Measurements from ENCODE around the gene ELFN2. TPM values are rescaled to one million over a fixed set of nuclear protein-coding genes. Genes with fewer than 3 reads are reported as not detected.
A peak's percentile ranks its signal among the peaks of the same experiment; 100 is the strongest.
"Not testable (repeated sequence)": the region's sequence is repeated elsewhere in the genome, so short reads cannot be mapped to it uniquely, and the experiment has no call there.

ELFN2 gene
- total RNA-seq, 2 donors from 2014 or later = 0.41 to 2.0 TPM

- Mint-ChIP-seq H3K36me3 (no peaks in the 10 kb centered on the region), H3K9me3 (no peaks in the 10 kb centered on the region), H3K27ac (no peak overlapping the region)
- peak; percentile 13 to 69 for ATAC-seq
- DNase-seq (ENCODE audit: low spot score in 2 of 2) = peak in 1 of 2 donors; percentile 41
These were observed 96.9 kb downstream of the ELFN2 start for GRCh38 chr22:37330200-37331033.

GRCh38 chr22:37329238-37330140, 97.8 kb downstream of the ELFN2 start:
- H3K27ac Mint-ChIP-seq = peak overlapping the region in 1 of 2 donors; percentile 69
- H3K36me3 Mint-ChIP-seq = no peaks in the 10 kb centered on the region
- DNase-seq (ENCODE audit: low spot score in 2 of 2) (no peak), ATAC-seq (no peak)
- no peaks in the 10 kb centered on the region for H3K9me3 Mint-ChIP-seq

GRCh38 chr22:37328538-37329237, 98.6 kb downstream of the ELFN2 start:
- not testable (repeated sequence) for H3K36me3 Mint-ChIP-seq; H3K9me3 Mint-ChIP-seq; ATAC-seq; DNase-seq (ENCODE audit: low spot score in 2 of 2)
- peak overlapping the region in 1 of 2 donors; percentile 69 for H3K27ac Mint-ChIP-seq

- no peak overlapping the region for H3K27ac Mint-ChIP-seq
- ATAC-seq (no peak), DNase-seq (ENCODE audit: low spot score in 2 of 2) (no peak)
- H3K9me3 Mint-ChIP-seq = no peaks in the 10 kb centered on the region
- H3K36me3 Mint-ChIP-seq = no peaks in the 10 kb centered on the region
These were observed 99.3 kb downstream of the ELFN2 start for GRCh38 chr22:37328017-37328416.

GRCh38 chr22:37326726-37327125, 100.6 kb downstream of the ELFN2 start:
- no peaks in the 10 kb centered on the region for H3K36me3 Mint-ChIP-seq
- ATAC-seq = no peak
- H3K27ac Mint-ChIP-seq = no peak overlapping the region
- no peak for DNase-seq (ENCODE audit: low spot score in 2 of 2)
- no peaks in the 10 kb centered on the region for H3K9me3 Mint-ChIP-seq

- no peak overlapping the region for H3K27ac Mint-ChIP-seq
- ATAC-seq = no peak
- no peak for DNase-seq (ENCODE audit: low spot score in 2 of 2)
- H3K9me3 Mint-ChIP-seq = no peaks in the 10 kb centered on the region
- H3K36me3 Mint-ChIP-seq = no peaks in the 10 kb centered on the region
These were observed 102.3 kb downstream of the ELFN2 start for GRCh38 chr22:37325039-37325395.

- DNase-seq (ENCODE audit: low spot score in 2 of 2) = no peak
- no peak for ATAC-seq
- Mint-ChIP-seq H3K36me3 (no peaks in the 10 kb centered on the region), H3K9me3 (no peaks in the 10 kb centered on the region), H3K27ac (no peak overlapping the region)
These were observed 102.8 kb downstream of the ELFN2 start for GRCh38 chr22:37324340-37325038.

- no peaks in the 10 kb centered on the region for H3K36me3 Mint-ChIP-seq
- H3K9me3 Mint-ChIP-seq = no peaks in the 10 kb centered on the region
- H3K27ac Mint-ChIP-seq = no peak overlapping the region
- DNase-seq (ENCODE audit: low spot score in 2 of 2) (no peak), ATAC-seq (no peak)
These were observed 106.3 kb downstream of the ELFN2 start for GRCh38 chr22:37320726-37321677.

- DNase-seq (ENCODE audit: low spot score in 2 of 2) (no peak), ATAC-seq (no peak)
- no peak overlapping the region for H3K27ac Mint-ChIP-seq
- no peaks in the 10 kb centered on the region for H3K36me3 Mint-ChIP-seq
- no peaks in the 10 kb centered on the region for H3K9me3 Mint-ChIP-seq
These were observed 107.8 kb downstream of the ELFN2 start for GRCh38 chr22:37319469-37319868.

- ATAC-seq (no peak), DNase-seq (ENCODE audit: low spot score in 2 of 2) (no peak)
- H3K9me3 Mint-ChIP-seq = no peaks in the 10 kb centered on the region
- peak overlapping the region in 1 of 2 donors; percentile 22 for H3K27ac Mint-ChIP-seq
- no peaks in the 10 kb centered on the region for H3K36me3 Mint-ChIP-seq
These were observed 108.7 kb downstream of the ELFN2 start for GRCh38 chr22:37318364-37319109.

Other genes with a start within 250 kb of the ELFN2 start
- 10 to 100 TPM; 13.8 to 14.5 TPM for gene C1QTNF6, start 239.2 kb downstream of the ELFN2 start, total RNA-seq
- gene SSTR3, start 215.0 kb downstream of the ELFN2 start, total RNA-seq = 10 to 100 TPM in 1 of 2 donors, 1 to 10 TPM in 1; 5.2 to 28.1 TPM
- 100 to 1,000 TPM; 655 to 769 TPM for gene RAC2, start 183.2 kb downstream of the ELFN2 start, total RNA-seq
- gene CYTH4, start 145.0 kb downstream of the ELFN2 start, total RNA-seq = 10 to 100 TPM; 60.7 to 69.7 TPM
- gene MFNG, start 58.9 kb upstream of the ELFN2 start, total RNA-seq = 100 to 1,000 TPM in 1 of 2 donors, 10 to 100 TPM in 1; 88.7 to 169 TPM
- under 1 TPM; 0.09 to 0.51 TPM for gene CARD10, start 91.9 kb upstream of the ELFN2 start, total RNA-seq
- gene CDC42EP1, start 133.0 kb upstream of the ELFN2 start, total RNA-seq = 1 to 10 TPM in 1 of 2 donors, under 1 TPM in 1; 0.09 to 1.9 TPM
- gene LGALS2, start 152.6 kb upstream of the ELFN2 start, total RNA-seq = not detected
- 10 to 100 TPM; 68.8 to 83.9 TPM for gene GGA1, start 181.4 kb upstream of the ELFN2 start, total RNA-seq
- gene SH3BP1, start 212.2 kb upstream of the ELFN2 start, total RNA-seq = 10 to 100 TPM; 82.9 to 98.5 TPM
- gene PDXP, start 231.2 kb upstream of the ELFN2 start, total RNA-seq = 10 to 100 TPM; 34.5 to 38.2 TPM
- 100 to 1,000 TPM; 362 to 981 TPM for gene LGALS1, start 248.2 kb upstream of the ELFN2 start, total RNA-seq